ENCODE measurements around the gene CXCR6.

CXCR6 gene

DNA sequence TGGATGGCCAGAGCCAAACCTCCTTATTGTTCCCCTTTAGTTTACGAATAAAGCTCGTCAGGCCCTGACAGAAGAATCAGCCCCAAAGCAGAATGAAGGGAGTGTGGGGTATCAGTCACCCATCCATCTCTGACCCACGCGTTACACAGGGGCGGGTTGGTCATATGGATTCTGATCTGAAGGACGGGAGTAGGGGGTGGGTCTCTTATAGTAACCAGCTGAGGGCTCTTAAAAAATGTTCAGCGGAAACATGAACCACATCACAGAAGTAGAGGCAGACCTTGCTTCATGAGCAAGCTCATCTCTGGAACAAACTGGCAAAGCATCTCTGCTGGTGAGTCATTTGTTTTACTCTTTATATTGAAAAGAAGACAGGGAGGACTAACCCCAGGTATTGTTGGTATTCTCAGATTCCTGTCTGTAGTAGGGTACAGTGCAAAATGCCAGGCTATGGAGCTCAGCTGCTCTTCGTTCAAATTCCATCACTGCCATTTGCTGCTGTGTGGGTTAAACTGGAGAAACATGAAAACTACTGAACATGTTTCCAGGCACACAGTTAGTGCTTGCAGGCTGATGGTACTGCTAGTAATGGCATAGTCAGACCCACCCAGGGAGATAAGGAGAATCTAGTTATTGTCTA, at the start of gene CXCR6:
CXCR6 (plus strand) TSS at position 258 of the 640 bp plus-strand sequence. CDS start 3,018 bp downstream, outside the sequence.
- no peak for DNase-seq

DNA sequence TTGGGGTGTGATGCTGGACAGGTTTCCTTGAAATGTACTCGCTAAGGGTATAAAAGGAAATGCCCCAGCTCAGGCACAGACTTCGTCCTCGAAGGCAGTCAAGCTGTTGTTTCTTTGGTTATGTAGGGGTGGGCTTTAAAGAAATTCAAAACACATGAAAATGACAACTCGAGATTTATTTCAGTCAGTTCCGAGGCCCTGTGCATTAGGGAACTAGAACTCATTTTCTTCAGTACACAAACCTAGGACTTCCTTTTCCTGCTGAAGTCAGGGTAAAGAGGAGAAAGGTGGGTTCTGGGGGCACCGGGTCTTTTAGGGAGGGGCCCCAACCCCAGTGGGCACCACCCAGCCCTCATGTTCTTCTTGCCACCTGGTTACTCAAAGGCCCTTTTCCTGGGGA, 49.2 kb upstream of the CXCR6 start:
- DNase-seq = no peak

DNA sequence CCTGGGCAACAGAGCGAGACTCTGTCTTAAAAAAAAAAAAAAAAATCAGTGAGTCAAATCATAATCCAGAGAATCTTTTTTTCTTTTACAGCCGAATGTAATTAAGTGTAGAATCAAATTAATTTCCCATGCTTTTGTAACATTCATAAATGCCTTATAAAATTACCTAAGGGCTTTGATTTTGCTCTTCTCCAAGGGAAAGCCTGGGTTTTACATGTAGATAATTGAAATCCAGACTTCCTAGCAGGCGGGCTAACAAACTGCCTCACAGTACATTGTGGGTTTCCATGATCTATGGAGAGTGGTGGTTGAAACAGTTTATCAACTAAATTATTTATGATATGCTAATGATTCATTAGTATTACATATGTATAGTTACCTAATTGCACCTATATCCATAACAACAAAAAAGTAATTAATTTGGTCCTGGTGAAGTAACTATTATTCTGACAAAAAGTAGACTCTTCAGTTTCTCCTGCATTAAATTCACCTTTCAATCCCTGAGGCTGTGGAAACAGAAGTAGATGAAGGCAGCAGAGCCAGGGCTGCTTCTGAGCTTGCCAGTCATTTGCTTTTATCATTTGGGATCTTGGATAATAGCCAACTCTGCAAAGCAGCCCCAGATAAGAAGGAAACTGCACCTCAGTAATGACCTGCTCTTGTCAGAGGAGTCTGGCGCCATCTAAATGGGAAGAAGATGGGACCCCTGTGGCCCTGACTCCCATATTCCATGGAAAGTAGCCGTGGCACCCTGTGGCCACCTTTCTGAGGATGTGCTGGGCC, 47.4 kb upstream of the CXCR6 start:
- DNase-seq = no peak

GRCh38 chr3:45896956-45897355, 46.3 kb upstream of the CXCR6 start:
- DNase-seq = no peak

- DNase-seq = no peak
Measured at GRCh38 chr3:45904931-45905330, 38.3 kb upstream of the CXCR6 start.

DNA sequence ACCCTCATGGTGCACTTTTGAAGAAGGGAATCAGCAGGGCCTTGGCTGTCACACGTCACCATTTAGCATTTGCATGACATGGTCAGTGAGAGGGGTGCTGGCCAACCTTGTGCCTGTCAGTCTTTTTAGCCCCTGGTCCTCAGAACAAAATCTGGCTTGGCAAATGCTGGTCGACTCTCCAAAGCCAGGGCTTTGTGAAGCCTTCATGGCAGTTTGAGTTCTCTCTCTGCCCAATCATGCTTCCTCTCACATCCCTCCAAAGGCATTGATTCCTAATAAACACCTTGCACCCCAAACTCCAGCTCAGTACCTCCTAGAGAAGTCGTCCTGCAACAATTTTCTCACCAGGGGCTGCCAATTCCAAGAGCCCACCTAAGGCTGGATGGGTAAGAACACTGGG, 37.5 kb upstream of the CXCR6 start:
- no peak for DNase-seq

- DNase-seq = no peak
Measured at GRCh38 chr3:45906681-45907407, 36.4 kb upstream of the CXCR6 start.

DNA sequence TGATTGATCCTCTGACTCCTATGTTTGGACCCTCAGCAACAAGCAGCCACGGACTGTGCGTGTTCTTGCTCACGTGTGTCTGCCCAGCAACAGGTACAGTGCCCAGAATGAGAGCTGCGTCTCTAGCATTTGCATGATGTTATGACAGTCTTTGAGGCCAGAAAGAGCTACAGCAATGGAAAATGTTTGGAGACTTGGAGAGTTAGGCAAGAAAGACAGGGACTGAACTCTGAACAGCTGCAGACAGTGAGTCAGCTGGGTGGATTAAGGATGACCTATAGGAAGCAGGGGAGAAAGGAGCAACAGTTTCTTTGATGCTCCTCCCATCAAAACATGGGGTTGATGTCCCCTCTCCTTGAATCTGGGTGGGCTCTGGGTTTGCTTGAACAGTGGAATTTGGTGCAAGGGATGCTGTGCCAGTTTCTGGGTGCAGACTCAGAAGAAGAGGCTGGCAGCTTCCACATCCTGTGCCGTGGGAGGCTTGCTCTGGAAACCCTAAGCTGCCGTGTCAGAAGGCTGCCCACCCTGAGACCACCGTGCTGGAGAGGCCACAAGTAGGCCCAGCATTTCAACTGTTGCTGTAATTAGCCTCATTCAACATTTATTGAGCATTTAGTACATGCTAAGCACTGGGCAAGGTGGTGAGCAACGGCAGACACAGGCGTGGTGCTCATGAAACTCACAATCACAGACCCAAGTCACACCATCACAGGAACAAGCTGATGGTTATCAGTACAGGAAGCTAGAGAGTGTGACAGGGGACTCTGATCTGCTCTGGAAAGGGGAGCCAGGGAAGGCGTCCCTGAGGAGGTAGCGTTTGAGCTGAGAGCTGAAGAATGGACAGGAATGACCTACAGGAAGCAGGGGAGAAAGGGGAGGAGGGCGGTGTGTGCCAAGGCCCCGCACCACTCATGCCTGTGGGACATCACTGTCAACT, 35.2 kb upstream of the CXCR6 start:
- DNase-seq = no peak

DNA sequence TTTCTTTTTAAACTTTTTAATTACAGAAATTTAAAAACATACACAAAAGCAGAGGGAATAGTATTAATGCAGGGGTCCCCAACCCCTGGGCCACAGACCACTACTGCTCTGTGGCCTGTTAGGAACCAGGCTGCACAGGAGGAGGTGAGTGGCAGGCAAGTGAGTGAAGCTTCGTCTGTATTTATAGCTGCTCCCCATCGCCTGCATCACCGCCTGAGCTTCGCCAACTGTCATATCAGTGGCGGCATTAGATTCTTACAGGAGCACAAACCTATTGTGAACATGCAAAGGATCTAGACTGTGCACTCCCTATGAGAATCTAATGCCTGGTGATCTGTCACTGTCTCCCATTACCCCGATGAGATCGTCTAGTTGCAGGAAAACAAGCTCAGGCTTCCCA, 34.5 kb upstream of the CXCR6 start:
- no peak for DNase-seq

DNA sequence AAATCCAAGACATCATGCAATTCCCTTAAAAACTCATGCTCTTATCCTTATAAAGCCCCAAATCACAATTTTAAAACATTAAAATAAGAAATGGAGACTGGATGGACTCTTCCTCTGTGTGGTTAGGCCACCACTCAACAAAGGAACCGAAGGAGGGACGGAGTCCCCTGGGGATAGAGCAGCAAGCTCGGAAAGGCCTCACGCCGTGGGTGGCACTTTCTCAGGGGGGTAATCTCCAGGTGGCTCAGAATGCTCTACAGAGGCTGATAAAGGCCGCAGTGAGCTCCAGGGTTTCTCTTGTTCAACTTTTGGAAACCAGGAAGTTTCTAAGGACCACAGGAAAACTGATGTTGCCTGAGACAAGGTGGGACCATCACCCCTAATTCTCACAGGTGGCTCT, 33.7 kb upstream of the CXCR6 start:
- no peak for DNase-seq

DNA sequence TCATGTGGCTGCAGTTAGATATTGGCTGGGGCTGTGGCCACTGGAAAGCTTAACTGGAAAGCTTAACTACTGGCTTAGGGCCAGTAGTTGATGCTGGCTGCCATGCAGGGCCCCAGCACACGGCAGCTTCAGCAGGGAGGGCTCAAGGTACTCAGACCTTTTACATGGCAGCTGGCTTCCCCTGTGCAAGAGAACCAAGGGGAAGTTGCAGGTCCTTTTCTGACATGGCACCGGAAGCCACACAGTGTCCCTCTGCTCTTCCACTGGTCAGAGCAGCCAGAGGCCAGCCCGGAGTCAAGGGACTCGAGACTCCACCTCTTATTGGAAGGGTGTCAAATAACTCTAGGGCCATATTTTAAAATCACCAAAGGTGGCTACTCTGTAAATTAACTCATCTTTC, 32.4 kb upstream of the CXCR6 start:
- no peak for DNase-seq

GRCh38 chr3:45911511-45912226, 31.6 kb upstream of the CXCR6 start:
- DNase-seq = no peak

- no peak for DNase-seq
Measured at GRCh38 chr3:45912435-45912834, 30.8 kb upstream of the CXCR6 start.

- no peak for DNase-seq
Measured at GRCh38 chr3:45914362-45915058, 28.8 kb upstream of the CXCR6 start.

DNA sequence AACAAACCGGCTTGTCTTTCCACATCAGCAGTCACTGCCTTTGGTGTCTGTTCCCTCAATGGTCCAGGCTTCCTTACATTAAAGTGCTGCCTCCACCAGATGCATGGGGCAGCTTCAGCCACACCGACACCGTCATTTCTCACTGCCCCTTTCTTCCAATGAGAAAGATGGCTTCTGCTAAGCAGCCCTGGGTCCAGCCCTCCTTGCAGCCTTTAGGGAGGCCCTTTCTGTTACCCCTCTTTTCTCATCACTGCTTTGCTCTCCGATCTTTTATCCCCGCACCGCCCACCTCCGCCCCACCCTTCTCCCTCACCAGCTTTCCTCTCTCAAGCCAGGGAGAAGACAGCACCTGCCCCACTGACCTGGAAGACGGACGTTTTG, 28.2 kb upstream of the CXCR6 start:
- DNase-seq = no peak

DNA sequence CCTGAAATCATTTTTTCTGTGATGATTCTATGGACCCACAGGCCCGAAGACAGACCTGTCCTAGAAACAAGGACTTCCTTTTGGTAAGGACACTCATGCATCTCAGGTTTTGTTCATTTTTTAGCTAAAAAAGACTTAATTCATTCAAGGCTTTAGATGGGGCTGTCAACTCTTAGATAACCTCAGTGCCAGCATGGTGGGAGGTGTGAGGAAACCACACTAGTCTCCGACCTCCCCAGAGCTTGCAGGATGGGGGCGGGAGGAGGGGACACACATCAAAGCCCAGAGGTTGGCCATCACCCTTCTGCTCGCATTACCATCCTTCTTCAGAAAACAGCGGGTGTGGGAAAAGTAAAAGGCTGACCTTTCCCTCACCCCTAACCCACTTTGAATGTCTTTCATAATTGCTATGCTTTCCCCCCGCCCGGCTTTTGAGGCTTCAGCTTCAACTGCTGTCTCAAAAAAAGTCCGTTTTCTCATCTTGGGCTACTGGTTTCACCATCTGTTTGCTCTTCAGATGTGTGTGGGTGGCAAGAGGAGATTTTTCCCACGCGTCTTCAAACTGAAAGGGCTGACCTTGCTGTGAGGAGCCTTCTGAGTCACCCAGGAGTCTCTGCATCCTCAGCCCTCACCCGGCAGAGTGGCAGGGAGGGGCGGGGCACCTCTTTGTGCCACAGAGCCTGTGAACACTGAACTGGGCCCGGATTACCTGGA, 27.6 kb upstream of the CXCR6 start:
- DNase-seq = peak; percentile 44 to 57 (median 50)

GRCh38 chr3:45917146-45917898, 25.9 kb upstream of the CXCR6 start:
- DNase-seq = no peak

DNA sequence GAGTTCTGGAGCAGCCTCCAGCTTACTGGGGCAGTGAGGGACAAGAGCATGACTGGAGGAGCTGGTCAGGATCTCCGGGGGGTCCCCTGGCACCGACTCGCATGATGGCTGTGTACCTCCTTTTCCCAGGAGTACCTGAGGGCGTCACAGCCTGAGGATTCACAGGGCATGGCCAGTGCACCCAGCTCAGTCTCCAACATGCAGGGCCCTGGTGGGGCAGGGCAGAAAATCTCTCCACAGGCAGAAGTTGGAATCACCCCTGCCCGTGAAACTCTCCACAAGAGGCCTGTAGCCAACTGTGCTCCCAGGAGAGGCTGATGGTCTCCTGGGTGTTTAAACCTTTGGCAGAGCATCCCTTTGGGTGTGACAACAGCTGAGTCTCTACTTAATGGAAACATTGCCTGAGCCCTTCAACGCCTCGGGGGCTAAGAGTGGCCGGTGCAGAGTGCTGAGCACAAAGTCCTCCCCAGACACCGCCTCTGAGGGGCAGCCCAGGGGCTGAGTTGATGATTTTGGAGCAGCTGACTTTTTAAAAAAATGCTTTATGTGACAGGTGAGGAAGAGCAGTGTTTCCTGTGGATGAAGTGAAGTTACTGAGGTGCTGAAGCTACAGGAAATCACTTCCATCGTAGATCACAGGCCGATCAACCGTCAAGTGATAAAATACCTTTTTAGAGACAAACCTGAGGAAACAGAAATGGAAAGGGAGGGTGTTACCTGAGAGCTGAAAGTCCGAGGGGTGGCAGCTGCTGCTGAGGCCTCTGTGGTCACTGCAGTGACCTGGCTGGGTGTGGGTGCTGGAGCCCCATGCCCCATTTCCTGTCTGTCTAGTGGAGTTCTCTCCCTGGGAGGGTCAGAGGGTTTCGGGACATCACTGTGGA, 21.9 kb upstream of the CXCR6 start:
- no peak for DNase-seq

GRCh38 chr3:45922039-45922326, 21.3 kb upstream of the CXCR6 start:
- no peak for DNase-seq

Measured in activated CD4-positive, CD25-positive, alpha-beta regulatory T cell (primary cell).